ENCODE results near the gene VWC2. TPM values are rescaled to one million over a fixed set of nuclear protein-coding genes. Genes with fewer than 3 reads are reported as not detected.

The VWC2 gene
- total RNA-seq, 4 donors from 2014 or later, result under 0.01 to 0.22 (median 0.18) TPM

DNA sequence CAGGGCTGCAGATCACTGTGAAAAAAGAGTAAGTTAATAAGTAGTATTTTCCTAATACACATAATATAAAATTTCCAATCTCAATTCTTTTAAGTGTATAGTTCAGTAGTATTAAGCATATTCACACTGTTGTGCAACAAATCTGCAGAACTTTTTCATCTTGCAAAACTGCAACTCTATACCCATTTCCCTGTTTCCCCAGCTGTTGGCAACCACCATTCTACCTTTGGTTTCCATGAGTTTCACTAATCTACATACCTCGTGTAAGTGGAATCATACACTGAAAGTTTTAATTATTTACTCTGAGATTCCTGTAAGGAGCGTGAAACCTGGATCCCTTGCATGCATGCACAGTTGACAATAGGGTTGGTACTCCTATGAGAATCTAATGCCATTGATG is 164.2 kb downstream of the VWC2 start:
- TF ChIP-seq, protein P1, sequence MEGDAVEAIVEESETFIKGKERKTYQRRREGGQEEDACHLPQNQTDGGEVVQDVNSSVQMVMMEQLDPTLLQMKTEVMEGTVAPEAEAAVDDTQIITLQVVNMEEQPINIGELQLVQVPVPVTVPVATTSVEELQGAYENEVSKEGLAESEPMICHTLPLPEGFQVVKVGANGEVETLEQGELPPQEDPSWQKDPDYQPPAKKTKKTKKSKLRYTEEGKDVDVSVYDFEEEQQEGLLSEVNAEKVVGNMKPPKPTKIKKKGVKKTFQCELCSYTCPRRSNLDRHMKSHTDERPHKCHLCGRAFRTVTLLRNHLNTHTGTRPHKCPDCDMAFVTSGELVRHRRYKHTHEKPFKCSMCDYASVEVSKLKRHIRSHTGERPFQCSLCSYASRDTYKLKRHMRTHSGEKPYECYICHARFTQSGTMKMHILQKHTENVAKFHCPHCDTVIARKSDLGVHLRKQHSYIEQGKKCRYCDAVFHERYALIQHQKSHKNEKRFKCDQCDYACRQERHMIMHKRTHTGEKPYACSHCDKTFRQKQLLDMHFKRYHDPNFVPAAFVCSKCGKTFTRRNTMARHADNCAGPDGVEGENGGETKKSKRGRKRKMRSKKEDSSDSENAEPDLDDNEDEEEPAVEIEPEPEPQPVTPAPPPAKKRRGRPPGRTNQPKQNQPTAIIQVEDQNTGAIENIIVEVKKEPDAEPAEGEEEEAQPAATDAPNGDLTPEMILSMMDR (IDR thresholded peaks at IDR 0.05; ENCODE audit: low read depth), result no peak
